Measurements from ENCODE around the gene GSX2.

GRCh38 chr4:54120518-54120917 lies 20.6 kb downstream of the GSX2 start:
- TF ChIP-seq POLR2A (IDR thresholded peaks at IDR 0.05; ENCODE audit: low read depth, low read length): no peak
- TF ChIP-seq, protein P1, sequence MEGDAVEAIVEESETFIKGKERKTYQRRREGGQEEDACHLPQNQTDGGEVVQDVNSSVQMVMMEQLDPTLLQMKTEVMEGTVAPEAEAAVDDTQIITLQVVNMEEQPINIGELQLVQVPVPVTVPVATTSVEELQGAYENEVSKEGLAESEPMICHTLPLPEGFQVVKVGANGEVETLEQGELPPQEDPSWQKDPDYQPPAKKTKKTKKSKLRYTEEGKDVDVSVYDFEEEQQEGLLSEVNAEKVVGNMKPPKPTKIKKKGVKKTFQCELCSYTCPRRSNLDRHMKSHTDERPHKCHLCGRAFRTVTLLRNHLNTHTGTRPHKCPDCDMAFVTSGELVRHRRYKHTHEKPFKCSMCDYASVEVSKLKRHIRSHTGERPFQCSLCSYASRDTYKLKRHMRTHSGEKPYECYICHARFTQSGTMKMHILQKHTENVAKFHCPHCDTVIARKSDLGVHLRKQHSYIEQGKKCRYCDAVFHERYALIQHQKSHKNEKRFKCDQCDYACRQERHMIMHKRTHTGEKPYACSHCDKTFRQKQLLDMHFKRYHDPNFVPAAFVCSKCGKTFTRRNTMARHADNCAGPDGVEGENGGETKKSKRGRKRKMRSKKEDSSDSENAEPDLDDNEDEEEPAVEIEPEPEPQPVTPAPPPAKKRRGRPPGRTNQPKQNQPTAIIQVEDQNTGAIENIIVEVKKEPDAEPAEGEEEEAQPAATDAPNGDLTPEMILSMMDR (conservative IDR thresholded peaks at IDR 0.05; ENCODE audit: low read depth, low read length): no peak
- TF ChIP-seq SMC3 (IDR thresholded peaks at IDR 0.05; ENCODE audit: low read depth, low read length): no peak
- TF ChIP-seq RCOR1 (IDR thresholded peaks at IDR 0.05; ENCODE audit: insufficient replicate concordance, low read length): no peak
- no peak for TF ChIP-seq BHLHE40 (IDR thresholded peaks at IDR 0.05; ENCODE audit: low read depth, low read length)
- no peak for TF ChIP-seq CEBPB (IDR thresholded peaks at IDR 0.05; ENCODE audit: low read depth, low read length)
- TF ChIP-seq, protein P2, sequence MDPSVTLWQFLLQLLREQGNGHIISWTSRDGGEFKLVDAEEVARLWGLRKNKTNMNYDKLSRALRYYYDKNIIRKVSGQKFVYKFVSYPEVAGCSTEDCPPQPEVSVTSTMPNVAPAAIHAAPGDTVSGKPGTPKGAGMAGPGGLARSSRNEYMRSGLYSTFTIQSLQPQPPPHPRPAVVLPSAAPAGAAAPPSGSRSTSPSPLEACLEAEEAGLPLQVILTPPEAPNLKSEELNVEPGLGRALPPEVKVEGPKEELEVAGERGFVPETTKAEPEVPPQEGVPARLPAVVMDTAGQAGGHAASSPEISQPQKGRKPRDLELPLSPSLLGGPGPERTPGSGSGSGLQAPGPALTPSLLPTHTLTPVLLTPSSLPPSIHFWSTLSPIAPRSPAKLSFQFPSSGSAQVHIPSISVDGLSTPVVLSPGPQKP (IDR thresholded peaks at IDR 0.05; ENCODE audit: borderline replicate concordance, low read depth, low read length): no peak
- TF ChIP-seq RAD21 (IDR thresholded peaks at IDR 0.05; ENCODE audit: low read length): no peak
- TF ChIP-seq MAFK (IDR thresholded peaks at IDR 0.05; ENCODE audit: low read depth, low read length): no peak
- TF ChIP-seq MXI1 (IDR thresholded peaks at IDR 0.05; ENCODE audit: borderline replicate concordance, low read depth, low read length): no peak
- TF ChIP-seq NFE2L2 (IDR thresholded peaks at IDR 0.05; ENCODE audit: low read depth, low read length): no peak
- TF ChIP-seq FOS (IDR thresholded peaks at IDR 0.05; ENCODE audit: low read depth, low read length): no peak
- no peak for TF ChIP-seq MAZ (IDR thresholded peaks at IDR 0.05; ENCODE audit: borderline replicate concordance, low read depth, low read length)

Data from IMR-90 (cell line).